Ishikawa (cell line): Measurements from ENCODE around the gene CALN1.

ENCODE experiments used
- CEBPB ChIP-seq: IDR thresholded peaks from 2 replicates; pipeline ENCODE4 v1.6.1; 2012
- CREB1 ChIP-seq: IDR thresholded peaks from 2 replicates; pipeline ENCODE4 v1.6.1; 2012; ENCODE audit warnings: low read depth
- EP300 ChIP-seq: IDR thresholded peaks from 2 replicates; pipeline ENCODE4 v1.6.1; 2012; ENCODE audit warnings: borderline replicate concordance
- MAX ChIP-seq: IDR thresholded peaks from 2 replicates; pipeline ENCODE4 v1.6.1; 2012
- NFIC ChIP-seq: IDR thresholded peaks from 2 replicates; pipeline ENCODE4 v1.6.1; 2012
- RAD21 ChIP-seq: IDR thresholded peaks from 2 replicates; pipeline ENCODE4 v1.6.1; 2012; ENCODE audit warnings: low read depth
- TAF1 ChIP-seq: IDR thresholded peaks from 2 replicates; pipeline ENCODE4 v1.6.1; 2012; ENCODE audit warnings: low read depth, mild to moderate bottlenecking
- TCF12 ChIP-seq: IDR thresholded peaks from 2 replicates; pipeline ENCODE4 v1.6.1; 2012; ENCODE audit warnings: low read depth
- USF1 ChIP-seq: IDR thresholded peaks from 2 replicates; pipeline ENCODE4 v1.6.1; 2012
- ZBTB7A ChIP-seq: IDR thresholded peaks from 2 replicates; pipeline ENCODE4 v1.6.1; 2012; ENCODE audit warnings: low read depth

GRCh38 chr7:72325561-72325960, 86.6 kb downstream of the CALN1 start:
- TF ChIP-seq EP300: no peak
- no peak for TF ChIP-seq RAD21
- TF ChIP-seq MAX: no peak
- TF ChIP-seq TCF12: no peak
- no peak for TF ChIP-seq TAF1
- TF ChIP-seq NFIC: no peak
- no peak for TF ChIP-seq ZBTB7A
- TF ChIP-seq CREB1: no peak
- no peak for TF ChIP-seq CEBPB
- no peak for TF ChIP-seq USF1
